ENCODE results near the gene EXD3.

EXD3 gene

DNA sequence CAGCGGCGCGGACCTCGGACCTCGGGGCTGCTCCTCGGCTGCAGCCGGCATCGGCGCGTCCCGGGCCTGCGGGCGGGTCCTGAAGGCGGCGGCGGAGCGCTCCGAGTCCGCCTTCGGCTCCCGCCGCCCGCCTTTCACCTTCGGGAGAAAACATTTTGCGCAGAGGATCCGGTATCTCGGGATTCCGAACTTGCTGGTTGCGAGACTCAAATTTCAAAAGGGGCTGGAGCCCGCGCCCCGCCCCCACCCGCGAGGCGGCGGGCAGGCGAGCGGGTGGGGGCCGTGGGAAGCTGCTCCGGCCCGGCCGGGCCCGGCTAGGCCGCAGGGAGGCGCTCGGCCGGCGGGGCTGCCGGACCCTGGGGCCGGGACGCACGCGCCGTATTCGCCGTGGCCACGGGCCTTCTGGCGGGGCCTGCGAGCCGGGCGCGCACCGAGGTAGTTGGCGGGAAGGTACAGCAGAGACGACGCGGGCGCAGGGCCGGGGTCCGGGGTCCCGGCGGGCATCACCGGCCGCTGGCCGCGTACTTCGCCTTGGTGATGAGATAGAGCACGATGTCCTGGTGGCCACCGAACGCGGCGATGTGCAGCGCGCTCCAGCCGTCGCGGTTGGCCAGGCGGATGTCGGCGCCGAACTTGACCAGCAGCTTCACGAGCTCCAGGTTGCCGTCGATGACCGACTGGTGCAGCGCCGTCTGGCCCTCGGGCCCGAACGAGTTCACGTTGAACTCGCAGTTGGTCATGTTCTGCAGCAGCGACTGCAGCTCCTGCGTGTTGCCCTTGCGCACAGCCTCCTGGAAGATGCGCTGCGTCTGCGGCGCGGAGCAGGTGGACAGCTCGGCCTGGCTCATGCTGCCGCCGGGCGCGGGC, 121.6 kb downstream of the EXD3 start:
- DNase-seq: no peak

DNA sequence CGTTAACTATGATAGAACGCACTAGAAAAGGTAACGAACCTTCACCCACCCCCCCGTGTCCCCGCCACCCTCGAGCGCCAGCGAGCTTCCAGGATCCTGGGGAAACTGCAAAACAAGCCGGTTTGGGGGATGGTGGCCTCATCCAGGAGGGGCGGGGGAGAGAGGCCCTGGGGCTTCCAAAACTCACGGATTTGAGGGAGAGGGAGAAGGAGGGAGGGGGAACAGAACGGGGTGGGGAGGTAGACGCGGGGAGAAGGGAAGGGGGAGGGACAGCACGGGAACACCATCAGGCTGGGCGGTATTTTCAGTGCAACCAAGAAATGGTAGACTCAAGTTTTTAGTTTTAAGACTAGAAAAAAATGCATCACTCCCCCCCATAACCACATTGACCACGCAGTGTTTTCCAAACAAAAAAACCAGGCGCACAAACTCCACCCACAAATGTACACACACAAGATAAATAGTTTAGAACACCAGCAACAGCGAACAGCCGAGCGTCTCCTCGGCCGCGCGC, 122.3 kb downstream of the EXD3 start:
- no peak for DNase-seq

- no peak for DNase-seq
These were observed 123.0 kb downstream of the EXD3 start for GRCh38 chr9:137299938-137300337.

GRCh38 chr9:137299203-137299565, 123.8 kb downstream of the EXD3 start:
- DNase-seq: no peak

- no peak for DNase-seq
These were observed 124.4 kb downstream of the EXD3 start for GRCh38 chr9:137298401-137299202.

- no peak for DNase-seq
These were observed 125.0 kb downstream of the EXD3 start for GRCh38 chr9:137297966-137298365.

- no peak for DNase-seq
These were observed 126.0 kb downstream of the EXD3 start for GRCh38 chr9:137296670-137297664.

GRCh38 chr9:137295849-137296669, 126.9 kb downstream of the EXD3 start:
- DNase-seq: no peak

DNA sequence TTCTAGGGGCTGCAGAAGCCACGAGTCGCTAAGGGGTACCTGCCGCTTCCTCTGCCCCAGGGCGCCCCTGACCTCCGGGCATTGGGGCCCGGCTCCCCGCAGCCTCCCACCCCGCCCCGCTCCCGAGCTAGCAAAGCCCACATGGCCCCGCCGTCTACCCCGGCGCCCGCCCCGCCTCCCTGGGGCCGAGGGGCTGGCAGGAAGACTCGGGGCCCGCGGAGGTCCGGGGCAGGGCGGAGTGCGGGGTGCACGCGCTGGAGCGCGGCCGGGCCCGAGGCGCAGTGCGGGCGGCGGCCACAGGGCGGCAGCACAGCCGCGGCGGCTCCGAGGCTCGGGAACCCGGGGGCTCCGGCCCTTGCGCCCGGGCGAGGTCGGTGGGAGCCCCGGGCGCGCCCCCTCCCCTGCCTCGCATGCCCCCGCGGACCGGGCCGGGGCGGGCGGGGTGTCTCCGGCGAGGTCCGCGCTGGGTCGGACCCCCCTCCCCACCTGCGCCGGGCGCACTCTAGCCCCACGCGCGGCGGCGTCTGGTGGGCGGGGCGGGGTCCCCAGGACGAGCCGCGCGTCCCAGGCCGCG, 127.6 kb downstream of the EXD3 start:
- DNase-seq: no peak

GRCh38 chr9:137294681-137295237, 128.2 kb downstream of the EXD3 start:
- no peak for DNase-seq

GRCh38 chr9:137294091-137294680, 128.8 kb downstream of the EXD3 start:
- DNase-seq: no peak

GRCh38 chr9:137293482-137294090, 129.4 kb downstream of the EXD3 start:
- no peak for DNase-seq

- DNase-seq: no peak
These were observed 129.9 kb downstream of the EXD3 start for GRCh38 chr9:137293094-137293481.

GRCh38 chr9:137286975-137287383, 136.0 kb downstream of the EXD3 start:
- no peak for DNase-seq

DNA sequence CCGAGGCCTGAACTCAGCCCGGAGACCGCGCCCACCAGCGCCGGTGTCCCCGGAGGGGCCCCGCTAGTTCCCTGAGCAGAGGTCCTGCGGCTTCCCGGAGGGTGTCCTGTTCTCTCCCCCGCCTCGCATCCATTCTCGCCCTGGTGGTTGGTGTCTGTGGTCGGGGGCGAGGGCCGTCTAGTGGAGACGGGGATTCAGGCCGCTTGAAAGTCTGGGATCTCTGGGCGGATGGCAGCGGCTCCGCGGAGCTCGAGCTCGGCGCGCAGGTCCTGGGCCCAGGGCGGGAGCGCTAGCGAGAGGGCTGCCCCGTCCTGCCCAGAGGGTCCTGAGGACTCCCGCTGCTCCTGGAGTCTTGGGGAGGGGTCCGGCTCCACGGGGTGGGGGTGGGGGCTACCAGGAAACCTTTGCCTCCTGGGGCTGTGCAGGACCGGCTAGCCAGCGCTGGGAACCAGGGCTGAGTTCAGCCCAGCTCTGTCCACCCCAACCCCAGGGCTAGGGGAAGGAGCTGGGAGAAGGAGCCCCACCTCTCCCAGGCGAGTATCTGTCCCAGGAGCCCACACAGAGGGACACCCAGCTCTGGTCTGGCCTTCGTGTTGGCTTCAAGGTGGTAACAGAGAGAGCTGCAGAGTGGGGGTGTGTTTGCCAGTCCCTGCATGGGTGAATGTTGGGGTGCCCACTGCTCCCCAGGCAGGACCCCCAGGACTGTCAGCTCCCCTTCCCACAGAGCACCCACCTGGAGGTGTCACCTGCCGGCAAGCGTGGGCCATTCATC, 141.4 kb downstream of the EXD3 start:
- DNase-seq: no peak

DNA sequence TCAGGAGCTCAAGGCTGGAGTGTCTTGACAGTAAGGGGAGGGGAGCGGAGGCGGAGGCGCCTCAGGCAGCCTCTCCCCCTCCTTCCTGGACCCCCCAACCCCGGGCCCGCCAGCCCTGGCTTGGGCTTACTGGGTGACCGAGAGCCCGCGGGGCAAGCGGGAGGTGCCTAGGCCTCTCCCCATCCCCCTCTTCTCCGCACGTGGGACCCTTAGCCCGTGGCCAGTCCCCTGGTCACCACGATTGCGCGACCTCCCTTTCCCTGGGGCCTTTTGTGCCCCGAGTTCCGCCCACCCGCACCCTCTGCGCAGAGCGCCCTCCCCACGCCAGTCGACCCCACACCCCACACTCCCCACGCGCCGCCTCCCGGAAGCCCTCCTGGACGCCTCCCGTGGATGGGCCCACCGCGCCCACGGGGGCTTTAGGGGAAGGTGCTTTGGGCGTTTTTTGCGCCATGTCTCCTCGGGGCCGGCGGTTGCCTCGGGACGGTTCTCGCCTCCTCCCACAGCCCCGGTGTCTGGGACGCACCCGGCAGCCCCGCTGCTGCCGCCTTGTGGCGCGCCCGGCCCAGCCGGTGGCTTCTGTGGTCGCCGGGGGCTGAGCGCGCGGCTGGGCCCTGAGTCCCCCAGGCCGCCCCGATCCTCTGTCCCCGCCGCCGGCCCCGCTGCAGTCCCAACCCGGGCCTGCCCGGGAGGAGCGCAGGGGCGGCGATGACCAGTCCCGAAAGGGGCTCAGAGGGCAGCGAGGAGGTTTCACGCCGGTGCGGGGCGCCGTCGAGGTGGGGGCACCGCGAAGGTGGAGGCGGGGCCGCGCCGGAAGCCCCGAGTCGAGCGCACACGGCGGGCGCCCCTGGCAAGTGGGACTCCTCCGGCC, 142.3 kb downstream of the EXD3 start:
- DNase-seq: no peak

- no peak for DNase-seq
These were observed 143.1 kb downstream of the EXD3 start for GRCh38 chr9:137279741-137280473.

Data from fibroblast of skin of right quadriceps (primary cell).